Transverse colon (tissue), 3 donors: ENCODE data around the gene CNTNAP2.

ENCODE experiments used
- POLR2A ChIP-seq: fragments of 450-650 bp; IDR thresholded peaks from one replicate; pipeline ENCODE4 v1.6.1; 2016; ENCODE audit warnings: antibody characterized with exemption, mild to moderate bottlenecking, moderate library complexity
- TF ChIP-seq, protein P1 (sequence below), 5 experiments: fragments of 200-600 bp in 3 of 5; fragments of 450-650 bp in 2 of 5; sonication (generic) in 3 of 5; IDR thresholded peaks; 1 replicate in 2 of 5; 2 replicates in 3 of 5; pipeline ENCODE4 v1.5.1; 2016 to 2017; ENCODE audit warnings: antibody characterized with exemption in 5 of 5, inconsistent platforms in 3 of 5, mild to moderate bottlenecking in 2 of 5, moderate library complexity in 1 of 5

GRCh38 chr7:146455091-146455655 lies 338.6 kb downstream of the CNTNAP2 start:
- TF ChIP-seq POLR2A: no peak
- TF ChIP-seq, protein P1, sequence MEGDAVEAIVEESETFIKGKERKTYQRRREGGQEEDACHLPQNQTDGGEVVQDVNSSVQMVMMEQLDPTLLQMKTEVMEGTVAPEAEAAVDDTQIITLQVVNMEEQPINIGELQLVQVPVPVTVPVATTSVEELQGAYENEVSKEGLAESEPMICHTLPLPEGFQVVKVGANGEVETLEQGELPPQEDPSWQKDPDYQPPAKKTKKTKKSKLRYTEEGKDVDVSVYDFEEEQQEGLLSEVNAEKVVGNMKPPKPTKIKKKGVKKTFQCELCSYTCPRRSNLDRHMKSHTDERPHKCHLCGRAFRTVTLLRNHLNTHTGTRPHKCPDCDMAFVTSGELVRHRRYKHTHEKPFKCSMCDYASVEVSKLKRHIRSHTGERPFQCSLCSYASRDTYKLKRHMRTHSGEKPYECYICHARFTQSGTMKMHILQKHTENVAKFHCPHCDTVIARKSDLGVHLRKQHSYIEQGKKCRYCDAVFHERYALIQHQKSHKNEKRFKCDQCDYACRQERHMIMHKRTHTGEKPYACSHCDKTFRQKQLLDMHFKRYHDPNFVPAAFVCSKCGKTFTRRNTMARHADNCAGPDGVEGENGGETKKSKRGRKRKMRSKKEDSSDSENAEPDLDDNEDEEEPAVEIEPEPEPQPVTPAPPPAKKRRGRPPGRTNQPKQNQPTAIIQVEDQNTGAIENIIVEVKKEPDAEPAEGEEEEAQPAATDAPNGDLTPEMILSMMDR (IDR thresholded peaks at IDR 0.05): no peak
